HK-2 (cell line): ENCODE results near the gene PLSCR1.

Experiments used
- DNase-seq: peaks from one replicate; pipeline ENCODE4 v3.0.0-alpha.2; 2018; ENCODE audit not compliant: unreplicated experiment

The PLSCR1 gene

DNA sequence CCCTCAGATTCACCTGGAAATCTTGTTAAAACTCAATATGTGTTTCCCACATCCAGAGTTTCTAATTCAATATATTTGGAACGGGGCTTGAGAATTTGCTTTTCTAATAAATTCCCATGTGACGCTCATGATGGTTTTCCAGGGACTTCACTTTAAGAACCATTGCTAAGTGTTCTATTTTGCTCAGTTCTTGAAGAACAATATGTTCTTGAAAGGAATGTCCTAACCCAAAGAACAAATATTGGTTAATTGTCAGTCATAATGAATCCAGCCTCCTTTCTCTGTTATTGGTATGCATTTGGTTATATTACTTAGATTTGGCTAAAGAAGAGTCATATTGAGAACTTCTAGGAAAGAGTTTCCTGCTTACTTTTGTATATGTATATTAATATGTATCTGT lies 70.7 kb downstream of the PLSCR1 start:
- no peak for DNase-seq

- no peak for DNase-seq
These were observed 71.8 kb downstream of the PLSCR1 start for GRCh38 chr3:146472611-146473010.

GRCh38 chr3:146471012-146471411 lies 73.4 kb downstream of the PLSCR1 start:
- no peak for DNase-seq

- DNase-seq, result no peak
These were observed 73.9 kb downstream of the PLSCR1 start for GRCh38 chr3:146470425-146470990.

GRCh38 chr3:146469150-146470017 lies 75.0 kb downstream of the PLSCR1 start, which contains the start of gene PLSCR2:
PLSCR2 (minus strand) TSS chr3:146469561; CDS start chr3:146459904, 9,657 bp downstream.
- DNase-seq, result no peak

DNA sequence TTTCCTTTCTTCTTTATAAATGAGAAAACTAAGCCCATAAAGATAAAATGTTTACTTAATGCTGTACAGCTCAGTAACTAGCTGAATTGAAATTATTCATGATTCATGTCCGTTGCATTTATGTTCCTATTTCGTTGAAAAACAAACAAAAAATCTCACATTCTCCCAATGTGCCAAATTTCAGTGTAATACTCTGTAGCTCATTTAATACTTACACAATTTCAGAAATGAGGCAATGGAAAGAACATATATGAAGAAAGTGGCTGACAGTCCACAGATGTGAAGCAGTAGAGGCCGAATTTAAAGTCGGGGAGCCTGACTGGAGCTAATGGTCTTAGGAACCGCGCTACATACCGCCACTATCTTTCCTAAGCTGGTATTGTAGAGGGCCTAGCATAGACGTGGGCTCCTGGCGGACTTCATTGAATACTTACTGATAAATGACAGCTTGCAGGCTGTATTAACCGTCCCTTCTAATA lies 75.7 kb downstream of the PLSCR1 start:
- DNase-seq, result no peak

DNA sequence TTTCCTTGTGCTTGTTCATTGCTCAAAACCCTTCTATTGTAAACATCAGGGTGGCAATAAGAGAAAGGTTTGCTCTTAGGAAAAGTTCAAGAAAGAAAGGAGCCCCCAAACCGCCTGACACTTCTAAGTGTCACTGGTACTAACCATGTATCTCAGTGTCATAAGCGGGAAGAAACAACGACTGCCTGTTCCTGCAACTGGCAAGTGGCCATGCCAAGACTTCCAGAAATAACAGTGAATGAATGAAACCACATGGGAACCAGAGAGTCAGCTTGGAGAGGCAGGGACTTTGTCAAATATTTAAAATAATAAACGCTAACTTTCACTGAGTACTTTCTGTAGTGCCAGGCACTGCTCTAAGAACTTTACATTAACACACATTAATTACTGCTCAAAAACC lies 76.2 kb downstream of the PLSCR1 start:
- DNase-seq, result no peak

GRCh38 chr3:146466604-146467003 lies 77.8 kb downstream of the PLSCR1 start:
- no peak for DNase-seq

- DNase-seq, result no peak
These were observed 78.5 kb downstream of the PLSCR1 start for GRCh38 chr3:146465693-146466465.
